ENCODE measurements around the gene CER1. TPM values are rescaled to one million over a fixed set of nuclear protein-coding genes. Genes with fewer than 3 reads are reported as not detected.

CER1 gene
- total and polyA plus RNA-seq, 2 of the 4 experiments (the other 2 are of a cell fraction), result not detected

DNA sequence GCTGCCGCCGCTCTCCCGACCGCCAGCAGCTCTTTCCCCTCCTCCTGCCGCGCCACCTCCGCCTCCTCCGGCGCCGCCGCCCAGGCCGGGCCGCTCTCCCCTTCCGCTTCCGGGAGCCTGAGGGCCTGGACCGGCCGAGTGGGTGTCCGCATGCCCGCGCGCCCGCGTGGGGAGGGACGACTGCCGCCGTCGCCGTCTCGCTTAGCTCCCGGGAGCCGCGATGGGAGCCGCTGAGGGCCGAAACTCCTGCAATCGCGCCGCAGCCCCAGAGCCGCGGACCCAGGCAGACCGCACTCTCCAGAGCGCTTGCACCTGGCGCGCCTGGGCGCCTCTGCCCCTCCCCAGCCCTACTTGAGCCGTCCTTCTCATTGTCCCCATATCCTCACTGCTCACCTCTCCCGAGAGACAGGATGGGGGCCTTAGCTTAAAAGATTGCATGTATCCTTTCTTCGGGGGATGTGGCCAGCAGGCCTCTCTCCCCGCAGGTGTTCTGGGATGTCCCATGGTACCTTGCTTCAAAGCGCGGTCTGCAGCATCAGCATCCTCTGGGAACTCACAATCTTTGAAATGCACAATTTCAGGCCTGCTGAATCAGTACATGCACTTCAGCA lies 29.2 kb downstream of the CER1 start, which contains the start of gene ZDHHC21 (continued):
- no peak for TF ChIP-seq CHD1 (IDR thresholded peaks at IDR 0.05; ENCODE audit: low read depth, low read length)

DNA sequence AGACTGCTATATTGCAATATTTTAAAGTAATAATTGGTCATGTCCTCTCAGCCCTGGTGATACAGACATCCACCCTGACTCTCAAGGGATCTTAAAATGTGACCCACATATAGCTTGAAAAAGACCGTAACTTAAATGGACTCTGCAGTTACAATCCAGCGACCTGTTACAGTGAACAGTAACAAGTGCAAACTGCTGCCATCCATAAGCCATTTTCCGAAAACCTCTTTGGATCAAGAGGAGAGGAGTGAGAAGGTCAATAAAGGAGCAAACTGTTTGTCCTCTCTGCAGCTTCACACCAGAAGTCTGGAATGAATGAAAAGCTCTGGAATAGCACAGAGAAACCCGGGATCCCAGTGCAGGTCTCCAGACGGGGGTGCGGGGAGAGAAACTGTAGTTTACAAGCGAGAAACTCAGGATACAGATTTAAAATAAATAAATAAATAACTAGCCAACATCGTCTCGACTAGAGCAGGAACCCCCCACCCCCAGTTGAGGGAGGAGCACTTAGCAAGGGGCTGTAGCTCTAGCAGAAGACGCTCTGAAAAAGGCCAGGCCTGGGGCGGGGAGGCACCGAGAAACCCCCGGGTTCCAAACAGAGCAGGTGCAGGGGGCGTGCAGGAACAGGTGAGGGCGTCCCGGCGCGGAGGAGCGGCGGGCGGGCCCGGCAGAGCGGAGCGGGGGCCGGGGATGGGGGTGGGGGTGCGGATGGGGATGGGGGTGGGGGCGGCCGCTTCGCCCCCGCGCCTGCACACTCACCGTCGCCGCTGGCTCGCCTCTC lies 29.9 kb downstream of the CER1 start:
- ChIA-PET CTCF (interaction anchor here (0.5 to 1.1 kb wide), 4 partner anchors 18 to 1313 kb away, joined by 3 read pairs; no protein-coding TSS in a partner anchor), POLR2A (ENCODE audit: unreplicated experiment) (no interaction called here)
- H2AK9ac ChIP-seq (replicated peaks; ENCODE audit: low read depth, low read length, poor library complexity), result peak overlapping the region; percentile 70
- peak overlapping the region; percentile 58 for H3K14ac ChIP-seq (replicated peaks; ENCODE audit: low read depth, low read length)
- no peak overlapping the region for H2BK5ac ChIP-seq (ENCODE audit: low read depth, low read length, poor library complexity, severe bottlenecking)
- H3K4ac ChIP-seq (ENCODE audit: low read depth, low read length), result peak overlapping the region; percentile 34; the same call in 1 of the 2 replicates
- BruUV-seq (replicated peaks), result no TSS peak
- H3K36me3 ChIP-seq (ENCODE audit: control insufficient read depth, insufficient read depth, low read length), result peaks cover 1% of the 10 kb centered on the region
- dilution Hi-C loops (cut with HindIII; ENCODE audit: low sequenced_read_pairs, unreplicated experiment), result no loop called here
- no peaks in the 10 kb centered on the region for H3K9me3 ChIP-seq (ENCODE audit: control insufficient read depth, insufficient read depth, low read length)
- DNase-seq (peak; percentile 1), ATAC-seq (ENCODE audit: low read depth) (peak; percentile 60)
- in situ Hi-C loops (cut with MboI; ENCODE audit: low sequenced_read_pairs), result no loop called here
- H2AFZ ChIP-seq (replicated peaks; ENCODE audit: low read length, poor library complexity), result peak overlapping the region; percentile 95
- no peaks in the 10 kb centered on the region for H3K9me1 ChIP-seq (ENCODE audit: insufficient read depth, low read length)
- peak overlapping the region in 1 of 2 experiments; percentile 55; a peak in 2 of 4 replicates for H4K8ac ChIP-seq (ENCODE audit: low read depth in 2 of 2, low read length in 2 of 2)
- no peak overlapping the region for H3K18ac ChIP-seq (ENCODE audit: low read depth, low read length)
- H3K4me3 ChIP-seq (ENCODE audit: insufficient read depth, low read depth, low read length), result peak overlapping the region; percentile 82
- H3K4me1 ChIP-seq (ENCODE audit: control insufficient read depth, insufficient read depth, low read length), result 0 out of 2 replicates have a peak, but pooled peaks cover 2% of the 10 kb centered on the region
- no peak overlapping the region for H4K5ac ChIP-seq (ENCODE audit: low read depth, low read length)
- no peak overlapping the region for H2BK15ac ChIP-seq (ENCODE audit: low read depth, low read length)
- no peak overlapping the region for H2BK120ac ChIP-seq (ENCODE audit: low read depth, low read length)
- peaks cover 3% of the 10 kb centered on the region; the same call in 1 of the 2 replicates for H3K27me3 ChIP-seq (ENCODE audit: control insufficient read depth, insufficient read depth, low read length)
- peak overlapping the region; percentile 66 for H3K9ac ChIP-seq (ENCODE audit: low read depth, low read length)
- H2AK5ac ChIP-seq (ENCODE audit: low read depth, low read length), result no peak overlapping the region
- H3K79me1 ChIP-seq (ENCODE audit: low read depth in 1 of 2, low read length in 2 of 2), result peaks cover 5 to 10% of the 10 kb centered on the region in 2 experiments; a peak in 3 of 4 replicates
- intact Hi-C loops (cut with micrococcal nuclease), result no loop called here
- no peaks in the 10 kb centered on the region for H4K20me1 ChIP-seq (ENCODE audit: insufficient read depth, low read length)
- 0 out of 2 replicates have a peak overlapping the region, but pooled peaks have one; percentile 46 for H3K56ac ChIP-seq (ENCODE audit: extremely low read depth, insufficient read depth, low read length)
- H3K23ac ChIP-seq (ENCODE audit: low read depth, low read length), result peak overlapping the region; percentile 88; the same call in 1 of the 2 replicates
- no CpG with 5 or more reads among the region's 35 CpGs for WGBS, 2 experiments (ENCODE audit: extremely low coverage in 2 of 2, insufficient read length in 1 of 2)
- H3K27ac ChIP-seq (ENCODE audit: insufficient read depth, low read length), result no peak overlapping the region; the same call in 1 of the 2 replicates
- TF ChIP-seq MAFK (IDR thresholded peaks at IDR 0.05; ENCODE audit: low read depth, low read length) (no peak), RAD21 (IDR thresholded peaks at IDR 0.05; ENCODE audit: low read length) (no peak), MAZ (IDR thresholded peaks at IDR 0.05; ENCODE audit: borderline replicate concordance, low read depth, low read length) (no peak), RFX5 (IDR thresholded peaks at IDR 0.05; ENCODE audit: low read depth, low read length) (no peak), CHD1 (IDR thresholded peaks at IDR 0.05; ENCODE audit: low read depth, low read length) (no peak), FOS (IDR thresholded peaks at IDR 0.05; ENCODE audit: low read depth, low read length) (no peak)
- TF ChIP-seq, protein P1, sequence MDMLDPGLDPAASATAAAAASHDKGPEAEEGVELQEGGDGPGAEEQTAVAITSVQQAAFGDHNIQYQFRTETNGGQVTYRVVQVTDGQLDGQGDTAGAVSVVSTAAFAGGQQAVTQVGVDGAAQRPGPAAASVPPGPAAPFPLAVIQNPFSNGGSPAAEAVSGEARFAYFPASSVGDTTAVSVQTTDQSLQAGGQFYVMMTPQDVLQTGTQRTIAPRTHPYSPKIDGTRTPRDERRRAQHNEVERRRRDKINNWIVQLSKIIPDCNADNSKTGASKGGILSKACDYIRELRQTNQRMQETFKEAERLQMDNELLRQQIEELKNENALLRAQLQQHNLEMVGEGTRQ (IDR thresholded peaks at IDR 0.05; ENCODE audit: low read depth, low read length), result no peak
- H4K91ac ChIP-seq (ENCODE audit: insufficient read depth, low read depth, low read length), result no peak overlapping the region
- H3K4me2 ChIP-seq (ENCODE audit: low read depth, low read length), result peak overlapping the region; percentile 92
- H2BK20ac ChIP-seq (ENCODE audit: low read depth, low read length), result no peak overlapping the region

All from IMR-90 (cell line).